Stomach (tissue), 4 donors: Measurements from ENCODE around the gene ANGEL1.

Experiments used
- CTCF ChIP-seq, 7 experiments: fragments of 450-650 bp in 4 of 7; fragments of 200-600 bp in 3 of 7; sonication (generic) in 3 of 7; IDR thresholded peaks; one replicate each; pipeline ENCODE4 v1.5.1; 2016 to 2019; ENCODE audit warnings: antibody characterized with exemption in 7 of 7, control low read depth in 2 of 7, mild to moderate bottlenecking in 1 of 7
- EP300 ChIP-seq: sonication (generic); formaldehyde crosslinking; IDR thresholded peaks from one replicate; pipeline ENCODE4 v1.6.1; 2017; ENCODE audit warnings: antibody characterized with exemption
- POLR2A ChIP-seq, 4 donors: fragments of 450-650 bp; IDR thresholded peaks; one replicate each; pipeline ENCODE4 v1.6.1; 2016; ENCODE audit warnings: antibody characterized with exemption in 4 of 4, control low read depth in 2 of 4, mild to moderate bottlenecking in 1 of 4, moderate library complexity in 1 of 4

GRCh38 chr14:76792422-76792821, 20.3 kb downstream of the ANGEL1 start:
- TF ChIP-seq CTCF (IDR thresholded peaks at IDR 0.05) (no peak), EP300 (no peak), POLR2A (IDR thresholded peaks at IDR 0.05) (no peak)
